ENCODE data around the gene BLID. TPM values are rescaled to one million over a fixed set of nuclear protein-coding genes. Genes with fewer than 3 reads are reported as not detected.

The BLID gene
- total and polyA plus RNA-seq, 2 of the 8 experiments (the other 6 are each of a cell fraction or from before 2014, with no cell fraction given) = not detected

- TF ChIP-seq CHD7 (IDR thresholded peaks at IDR 0.05; ENCODE audit: insufficient replicate concordance, low read length) (no peak), MAX (IDR thresholded peaks at IDR 0.05) (no peak), POLR2A (IDR thresholded peaks at IDR 0.05; ENCODE audit: control extremely low read depth in 1 of 2, low read depth in 2 of 2, low read length in 2 of 2) (no peak), ASH2L (IDR thresholded peaks at IDR 0.05; ENCODE audit: low read length) (no peak), SAP30 (IDR thresholded peaks at IDR 0.05; ENCODE audit: insufficient read depth, insufficient replicate concordance, low read length) (no peak), CBX5 (IDR thresholded peaks at IDR 0.05; ENCODE audit: low read depth, low read length) (no peak), RXRA (IDR thresholded peaks at IDR 0.05; ENCODE audit: insufficient read depth, low read depth, low read length) (no peak)
Measured at GRCh38 chr11:122099374-122100036, 16.5 kb downstream of the BLID start (continued).
